Inferior parietal cortex (tissue), 1 donor: ENCODE results near the gene MOK.
"Not testable (repeated sequence)": the region's sequence is repeated elsewhere in the genome, so short reads cannot be mapped to it uniquely, and the experiment has no call there.

Experiments
- DNase-seq: peaks from one replicate; pipeline ENCODE4 v3.0.0-alpha.2; 2016; ENCODE audit errors: extremely low spot score

The MOK gene, protein sequence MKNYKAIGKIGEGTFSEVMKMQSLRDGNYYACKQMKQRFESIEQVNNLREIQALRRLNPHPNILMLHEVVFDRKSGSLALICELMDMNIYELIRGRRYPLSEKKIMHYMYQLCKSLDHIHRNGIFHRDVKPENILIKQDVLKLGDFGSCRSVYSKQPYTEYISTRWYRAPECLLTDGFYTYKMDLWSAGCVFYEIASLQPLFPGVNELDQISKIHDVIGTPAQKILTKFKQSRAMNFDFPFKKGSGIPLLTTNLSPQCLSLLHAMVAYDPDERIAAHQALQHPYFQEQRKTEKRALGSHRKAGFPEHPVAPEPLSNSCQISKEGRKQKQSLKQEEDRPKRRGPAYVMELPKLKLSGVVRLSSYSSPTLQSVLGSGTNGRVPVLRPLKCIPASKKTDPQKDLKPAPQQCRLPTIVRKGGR

DNA sequence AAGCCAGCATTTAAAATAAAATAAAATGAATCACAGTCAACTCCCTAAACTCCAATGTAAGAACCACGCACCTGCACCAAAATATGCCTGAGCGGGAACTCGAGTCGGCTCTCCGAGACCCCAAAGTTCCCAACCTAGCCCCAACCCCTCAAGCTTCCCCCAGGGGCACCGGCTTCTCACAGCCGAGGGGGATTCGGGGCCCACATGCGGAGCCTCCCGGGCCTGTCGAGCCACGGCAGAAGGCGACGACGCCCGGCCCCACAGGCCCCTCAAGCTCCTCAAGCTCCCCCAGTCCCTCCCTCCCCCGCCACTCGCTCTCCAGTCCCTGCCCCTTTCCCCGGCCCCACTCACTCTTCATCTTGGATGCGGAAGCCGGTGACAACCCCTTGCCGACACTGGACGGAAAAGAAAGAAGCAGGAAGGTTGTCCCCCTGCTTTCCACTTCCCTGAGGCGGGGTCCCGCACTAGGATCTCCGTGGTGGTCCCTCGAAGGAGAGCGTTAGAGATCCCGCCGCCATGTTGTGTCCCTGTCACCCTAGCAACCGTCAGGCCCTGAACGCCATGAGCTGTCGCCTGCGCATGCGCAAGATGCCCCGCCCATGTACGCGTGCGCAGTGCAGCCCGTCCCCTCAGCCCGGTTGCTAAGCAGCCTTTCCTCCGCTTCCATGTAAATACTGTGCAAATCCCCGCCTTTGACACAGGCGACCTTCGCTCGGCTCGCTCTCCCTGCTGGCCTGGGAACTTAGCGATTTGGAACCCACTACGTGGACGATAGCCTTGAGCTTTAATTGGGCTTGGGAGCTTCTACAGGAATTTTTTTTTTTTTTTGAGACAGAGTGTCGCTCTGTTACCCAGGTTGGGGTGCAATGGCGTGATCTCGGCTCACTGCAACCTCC lies at the start of gene MOK:
TSS of gene MOK (minus strand) at position 554 of the 896 bp plus-strand sequence. CDS start at position 358, 196 bp downstream.
- DNase-seq: peak; percentile 97

DNA sequence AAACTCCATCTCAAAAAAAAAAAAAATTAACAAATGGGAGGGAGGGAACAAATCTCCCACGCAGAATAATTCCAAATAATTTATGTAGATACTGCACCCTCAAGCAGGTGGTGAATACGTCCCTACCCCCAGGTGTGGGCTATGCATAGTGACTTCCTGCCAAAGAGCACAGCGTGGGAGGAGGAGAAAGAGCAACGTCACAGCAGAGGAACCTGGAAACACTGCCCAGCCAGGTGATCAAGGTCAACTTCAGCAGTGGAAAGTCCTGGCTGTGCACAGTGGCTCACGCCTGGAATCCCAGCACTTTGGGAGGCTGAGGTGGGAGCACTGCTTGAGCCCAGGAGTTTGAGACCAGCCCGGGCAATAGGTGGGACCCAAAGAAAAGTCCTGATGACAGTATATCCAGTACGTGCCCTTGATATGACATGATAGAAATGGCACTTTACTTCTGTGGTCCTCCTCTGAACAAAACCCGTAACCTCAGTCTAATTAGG lies 48.2 kb upstream of the MOK start:
- DNase-seq: no peak

DNA sequence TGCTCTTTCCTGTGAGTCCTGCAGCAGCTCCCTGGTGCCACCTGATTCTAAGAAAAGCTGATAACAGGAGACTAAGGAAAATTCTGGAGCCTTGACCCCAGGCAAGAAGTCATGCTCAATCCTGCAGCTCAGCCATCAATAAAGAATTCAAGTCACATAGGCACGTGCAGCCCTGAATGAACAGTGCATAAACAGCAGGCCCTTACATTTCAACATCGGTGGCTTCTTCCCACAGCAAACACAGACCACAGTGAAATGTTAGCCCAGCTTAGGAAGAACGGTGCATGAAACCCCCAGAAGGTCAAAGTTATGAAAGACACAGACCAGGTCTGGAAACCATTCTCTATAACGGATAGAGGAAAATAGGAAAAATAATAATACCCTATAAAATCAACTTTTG lies 47.2 kb upstream of the MOK start:
- DNase-seq: no peak

DNA sequence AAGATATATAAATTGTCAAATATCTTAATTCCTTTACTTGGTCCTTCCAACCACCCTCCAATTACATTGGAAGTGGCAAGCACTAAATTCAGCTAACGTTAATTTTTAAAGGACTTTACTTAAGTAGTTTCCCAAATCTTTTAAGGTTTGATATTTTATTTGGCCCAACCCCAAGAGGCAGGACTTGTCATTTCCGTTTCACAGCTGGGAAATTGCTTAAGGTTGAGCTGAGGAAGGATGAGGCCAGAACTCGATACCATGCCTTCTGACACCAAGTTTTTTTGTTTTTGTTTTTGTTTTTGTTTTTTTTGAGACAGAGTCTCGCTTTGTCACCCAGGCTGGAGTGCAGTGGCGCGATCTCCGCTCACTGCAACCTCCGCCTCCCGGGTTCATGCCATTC lies 46.6 kb upstream of the MOK start:
- not testable (repeated sequence) for DNase-seq

DNA sequence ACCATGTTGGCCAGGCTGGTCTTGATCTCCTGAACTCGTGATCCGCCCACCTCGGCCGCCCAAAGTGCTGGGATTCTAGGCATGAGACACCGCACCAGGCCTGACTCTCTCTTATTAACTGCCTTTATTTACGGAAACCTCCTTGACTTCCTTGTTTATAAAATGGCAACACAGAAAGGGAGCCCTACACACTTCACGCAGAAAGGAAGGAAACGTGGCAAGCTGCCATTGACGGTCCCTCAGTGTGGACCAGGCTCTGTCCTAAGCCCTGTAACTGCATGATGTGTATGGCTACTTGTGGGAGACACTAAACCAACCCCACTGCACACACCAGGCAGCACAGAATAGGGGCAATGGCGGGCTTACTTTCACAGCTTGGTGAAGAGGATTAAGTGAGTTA lies 46.1 kb upstream of the MOK start:
- no peak for DNase-seq

DNA sequence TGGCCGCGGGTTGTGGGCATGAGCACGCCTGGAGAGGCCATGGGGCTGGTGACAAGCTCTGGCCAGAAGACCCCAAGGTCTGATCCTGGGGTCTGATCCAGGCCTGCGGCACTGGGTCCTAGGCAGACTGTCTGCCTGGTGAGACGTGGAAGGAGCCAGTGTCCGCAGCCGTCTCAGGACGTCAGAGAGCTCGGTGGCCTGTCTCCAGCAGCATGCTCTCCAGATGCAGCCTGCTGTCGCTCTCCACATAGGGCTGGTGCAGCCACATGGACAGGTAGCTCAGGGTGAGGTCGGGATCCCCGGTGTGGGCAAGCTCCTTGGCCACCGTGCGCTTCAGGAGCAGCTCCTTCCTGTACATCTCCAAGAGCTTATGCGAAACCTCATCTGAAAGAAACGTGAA lies 43.4 kb upstream of the MOK start:
- no peak for DNase-seq

DNA sequence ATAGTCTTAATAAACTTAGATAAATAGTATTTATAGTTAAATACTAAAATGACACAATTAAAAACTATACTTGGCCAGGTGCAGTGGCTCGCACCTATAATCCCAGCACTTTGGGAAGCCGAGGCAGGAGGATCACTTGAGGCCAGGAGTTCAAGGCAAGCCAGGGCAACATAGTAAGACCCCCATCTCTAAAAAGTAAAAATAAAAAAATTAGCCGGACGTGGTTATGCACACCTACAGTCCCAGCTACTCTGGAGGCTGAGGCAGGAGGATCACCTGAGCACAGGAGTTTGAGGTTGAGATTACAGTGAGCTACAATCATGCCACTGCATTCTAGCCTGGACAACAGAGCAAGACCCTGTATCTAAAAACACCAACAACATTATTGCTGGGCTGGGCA lies 41.7 kb upstream of the MOK start:
- no peak for DNase-seq

DNA sequence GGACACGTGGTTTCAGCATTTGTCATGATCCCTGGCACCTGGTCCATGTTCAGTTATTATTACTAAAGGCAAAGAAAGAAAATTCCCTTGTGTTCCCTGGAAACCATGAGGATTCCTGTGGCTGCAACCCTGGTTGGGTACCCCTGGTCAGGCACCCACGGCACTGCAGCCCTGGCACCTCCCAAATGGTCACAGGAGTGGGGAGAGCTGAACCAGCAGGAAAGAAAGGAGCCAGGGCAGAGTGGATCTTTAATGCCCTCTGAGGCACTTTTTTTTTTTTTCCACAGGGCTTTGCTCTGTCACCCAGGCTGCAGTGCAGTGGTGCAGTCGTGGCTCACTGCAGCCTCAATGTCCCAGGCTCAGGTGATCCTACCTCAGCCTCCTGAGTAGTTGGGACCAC lies 40.3 kb upstream of the MOK start:
- DNase-seq: no peak

DNA sequence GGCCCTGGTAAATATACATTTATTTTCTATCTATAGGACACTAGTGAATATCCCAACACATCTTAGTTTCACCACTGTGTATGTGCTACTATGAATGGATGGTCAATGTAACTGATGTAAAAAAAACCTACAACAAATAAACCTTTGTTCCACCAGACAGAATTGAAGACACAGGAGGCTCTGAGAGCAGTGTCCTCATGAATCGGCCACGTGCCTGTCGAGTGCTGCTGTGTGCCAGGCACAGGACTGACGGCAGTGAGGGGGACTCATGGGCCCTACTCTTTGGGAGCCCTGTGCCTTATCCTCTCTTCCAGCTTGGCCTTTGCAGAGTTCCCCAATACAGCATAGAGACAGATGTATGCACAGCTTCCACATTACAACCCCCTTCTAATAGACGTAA lies 39.5 kb upstream of the MOK start:
- peak; percentile 86 for DNase-seq

DNA sequence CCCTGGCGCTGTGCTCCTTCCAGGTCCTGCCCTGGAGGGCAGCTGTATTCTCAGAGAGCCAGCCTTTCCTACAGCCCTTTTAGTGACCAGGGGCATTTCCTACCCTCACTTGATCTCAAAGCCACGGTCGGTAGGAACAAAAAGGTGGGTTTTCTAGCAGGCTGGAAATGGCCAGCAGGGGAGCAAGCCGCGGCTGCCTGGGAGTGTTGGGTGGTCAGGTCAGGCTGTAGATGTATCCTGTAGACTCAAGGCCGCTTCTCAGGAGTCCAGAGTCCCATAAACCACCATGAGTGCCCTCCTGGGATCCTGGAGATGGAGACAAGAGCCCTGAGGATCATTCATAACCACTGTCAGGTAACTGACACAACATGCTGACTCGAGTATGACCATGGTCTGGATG lies 39.1 kb upstream of the MOK start:
- DNase-seq: no peak

DNA sequence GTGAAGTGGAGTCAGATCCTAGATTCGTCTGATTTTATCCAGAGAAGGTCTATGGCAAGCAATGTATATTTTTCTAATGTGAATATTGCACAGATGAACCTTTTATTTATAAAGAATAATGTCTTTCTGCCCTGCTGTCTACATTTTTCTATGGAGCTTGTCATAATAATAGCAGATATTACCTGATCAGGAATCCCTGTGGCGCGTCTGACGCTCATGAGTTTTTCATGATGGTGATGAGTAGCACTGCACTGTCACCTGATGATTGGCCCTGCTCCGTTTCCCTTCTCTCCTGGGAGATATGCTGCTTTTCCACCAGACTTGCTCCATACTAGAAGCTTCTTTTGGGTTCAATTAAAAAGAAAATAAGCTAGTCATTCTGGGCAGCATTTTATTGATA lies 37.3 kb upstream of the MOK start:
- no peak for DNase-seq

DNA sequence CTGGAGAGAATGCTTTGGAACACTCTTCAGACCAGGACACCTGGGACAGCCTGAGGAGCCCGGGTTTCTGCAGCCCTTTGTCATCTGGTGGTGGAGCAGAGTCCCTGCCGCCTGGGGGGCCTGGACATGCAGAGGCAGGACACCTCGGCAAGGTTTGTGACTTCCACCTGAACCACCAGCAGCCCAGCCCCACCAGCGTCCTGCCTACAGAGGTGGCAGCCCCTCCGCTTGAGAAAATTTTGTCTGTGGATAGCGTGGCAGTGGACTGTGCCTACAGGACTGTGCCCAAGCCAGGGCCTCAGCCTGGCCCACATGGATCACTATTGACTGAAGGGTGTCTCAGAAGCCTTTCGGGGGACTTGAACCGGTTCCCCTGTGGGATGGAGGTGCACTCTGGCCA lies 36.6 kb upstream of the MOK start:
- DNase-seq: no peak

DNA sequence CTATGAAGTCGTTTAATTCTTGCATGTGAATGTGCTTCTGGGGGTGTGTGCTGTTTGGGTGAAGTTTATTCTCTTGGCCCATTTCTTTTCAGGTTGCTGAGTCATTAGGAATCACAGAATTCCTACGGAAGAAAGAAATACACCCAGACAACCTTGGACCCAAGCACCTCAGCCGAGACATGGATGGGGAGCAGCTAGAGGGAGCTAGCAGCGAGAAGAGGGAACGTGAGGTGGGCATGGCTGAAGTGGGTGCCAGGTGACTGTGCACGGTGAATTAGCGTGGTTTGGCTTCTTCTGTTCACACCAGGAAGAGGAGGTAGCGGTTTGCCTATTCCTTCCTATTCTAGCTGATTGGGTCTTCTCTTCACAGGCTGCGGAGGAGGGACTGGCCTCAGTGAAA lies 33.8 kb upstream of the MOK start:
- no peak for DNase-seq

DNA sequence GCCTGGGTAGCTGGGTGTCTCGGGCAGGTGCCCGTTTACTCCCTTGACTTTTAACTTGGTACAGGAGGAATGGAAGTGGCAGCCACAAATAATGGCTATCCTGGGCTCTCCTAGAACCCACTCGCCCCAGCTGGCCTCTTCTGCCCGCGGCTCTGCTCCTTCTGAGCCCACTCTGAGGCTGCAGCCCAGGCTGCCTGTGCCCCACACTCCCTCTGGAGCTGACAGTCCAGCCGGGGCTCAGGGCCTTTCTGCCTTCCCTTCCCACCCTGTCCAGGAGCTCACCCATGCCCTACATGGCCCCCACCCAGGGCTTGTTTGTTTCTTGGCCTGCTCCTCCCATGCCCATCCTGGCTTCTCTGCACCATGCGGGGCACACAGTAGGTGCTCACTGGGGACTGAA lies 30.2 kb upstream of the MOK start:
- no peak for DNase-seq

DNA sequence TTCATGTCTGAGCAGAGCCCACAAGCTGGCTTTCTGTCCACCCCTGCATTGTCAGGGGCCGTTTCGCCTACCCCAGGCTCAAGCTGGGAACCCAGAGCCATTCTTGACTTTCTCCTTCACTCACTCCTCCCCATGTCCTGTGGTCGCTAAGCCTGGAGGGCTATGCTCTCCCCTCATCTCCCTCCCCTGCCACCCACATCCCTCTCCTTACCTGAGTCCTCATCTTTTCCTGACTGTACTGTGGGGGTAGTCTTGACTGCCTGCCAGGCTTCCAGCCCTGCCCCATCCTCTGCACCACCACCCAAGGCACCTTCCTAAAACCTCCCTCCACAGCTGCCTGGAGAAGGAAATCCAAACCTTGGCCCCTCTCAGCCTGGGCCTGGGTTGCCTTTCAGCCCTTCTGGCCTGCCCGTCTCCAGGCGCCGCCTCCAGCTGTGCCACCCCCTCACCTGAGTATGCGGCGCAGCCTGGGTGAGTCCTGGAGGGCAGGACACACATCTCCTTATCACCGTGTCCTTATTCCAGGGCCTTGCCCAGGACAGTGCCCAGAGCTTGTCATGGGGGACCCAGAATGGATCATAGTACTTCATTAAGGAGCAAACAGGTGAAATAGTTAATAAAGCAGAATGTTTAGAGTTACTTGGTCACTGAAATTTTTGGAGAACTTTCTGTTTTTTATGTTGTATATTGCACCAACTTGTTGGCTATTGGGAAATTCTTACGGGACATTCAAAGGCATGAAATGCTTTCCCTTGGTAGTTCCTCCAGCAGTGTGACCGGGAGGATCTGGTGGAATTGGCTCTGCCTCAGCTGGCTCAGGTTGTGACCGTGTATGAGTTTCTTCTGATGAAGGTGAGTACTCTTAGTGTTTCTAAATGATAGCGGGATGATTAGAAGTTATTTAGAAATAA lies 29.1 kb upstream of the MOK start:
- no peak for DNase-seq

DNA sequence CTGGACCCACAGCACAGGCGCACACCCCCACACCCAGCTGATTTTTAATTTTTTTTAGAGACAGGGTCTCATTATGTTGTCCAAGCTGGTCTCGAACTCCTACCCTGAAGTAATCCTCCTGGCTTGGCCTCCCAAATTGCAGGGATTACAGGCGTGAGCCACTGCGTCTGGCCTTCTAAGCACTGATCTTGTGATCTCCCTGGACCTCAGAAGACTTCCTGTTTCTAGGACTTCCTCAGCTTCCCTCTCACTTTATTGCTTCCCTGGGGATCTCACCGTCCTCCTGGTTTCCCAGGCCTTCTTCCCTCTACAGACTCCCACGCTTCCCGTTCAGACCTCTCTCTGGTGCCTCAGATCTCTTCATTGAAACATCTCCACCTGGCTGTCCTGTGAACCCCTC lies 28.4 kb upstream of the MOK start:
- DNase-seq: no peak

DNA sequence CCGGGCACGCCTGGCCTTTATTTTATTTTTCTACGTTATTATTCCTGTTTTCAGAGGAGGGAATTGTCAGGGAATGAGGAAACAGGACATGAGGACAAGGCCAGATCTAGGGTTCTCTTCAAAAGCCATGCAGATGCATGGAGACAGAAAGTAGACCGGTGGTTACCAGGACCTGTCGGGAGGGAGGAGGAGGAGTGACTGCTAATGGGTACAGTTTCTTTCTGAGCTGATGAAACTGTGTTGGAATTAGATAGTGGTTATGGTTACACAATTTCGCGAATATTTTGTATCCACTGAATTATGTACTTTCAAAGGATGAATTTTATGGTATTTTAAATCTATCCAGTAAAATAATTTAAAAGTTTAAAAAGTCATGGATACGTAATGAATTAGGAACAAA lies 25.8 kb upstream of the MOK start:
- DNase-seq: no peak

DNA sequence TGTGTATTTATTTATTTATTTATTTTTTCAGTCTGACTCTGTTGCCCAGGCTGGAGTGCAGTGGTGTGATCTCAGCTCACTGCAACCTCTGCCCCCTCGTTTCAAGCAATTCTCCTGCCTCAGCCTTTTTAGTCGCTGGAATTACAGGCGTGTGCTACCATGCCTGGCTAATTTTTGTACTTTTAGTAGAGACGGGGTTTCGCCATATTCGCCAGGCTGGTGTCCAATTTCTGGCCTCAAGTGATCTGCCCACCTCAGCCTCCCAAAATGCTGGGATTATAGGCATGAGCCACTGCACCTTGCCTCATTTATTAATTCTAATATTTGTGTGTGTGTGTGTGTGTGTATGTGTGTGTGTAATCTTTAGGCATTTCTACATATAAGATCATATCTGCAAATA lies 24.4 kb upstream of the MOK start:
- DNase-seq: not testable (repeated sequence)

DNA sequence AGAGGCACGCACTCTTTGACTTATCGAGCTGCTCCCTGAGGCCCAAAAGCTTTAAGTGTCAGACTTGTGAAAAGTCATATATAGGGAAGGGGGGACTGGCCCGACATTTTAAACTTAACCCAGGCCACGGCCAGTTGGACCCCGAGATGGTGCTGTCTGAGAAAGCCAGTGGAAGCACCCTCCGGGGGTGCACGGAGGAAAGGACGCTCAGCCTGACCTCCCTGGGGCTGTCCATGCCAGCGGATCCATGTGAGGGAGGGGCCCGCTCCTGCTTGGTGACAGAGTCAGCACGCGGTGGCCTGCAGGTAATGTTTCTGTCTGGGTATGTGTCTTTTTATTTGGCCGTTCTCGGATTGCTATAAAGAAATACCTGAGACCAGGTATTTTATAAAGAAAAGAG lies 21.6 kb upstream of the MOK start:
- DNase-seq: no peak

DNA sequence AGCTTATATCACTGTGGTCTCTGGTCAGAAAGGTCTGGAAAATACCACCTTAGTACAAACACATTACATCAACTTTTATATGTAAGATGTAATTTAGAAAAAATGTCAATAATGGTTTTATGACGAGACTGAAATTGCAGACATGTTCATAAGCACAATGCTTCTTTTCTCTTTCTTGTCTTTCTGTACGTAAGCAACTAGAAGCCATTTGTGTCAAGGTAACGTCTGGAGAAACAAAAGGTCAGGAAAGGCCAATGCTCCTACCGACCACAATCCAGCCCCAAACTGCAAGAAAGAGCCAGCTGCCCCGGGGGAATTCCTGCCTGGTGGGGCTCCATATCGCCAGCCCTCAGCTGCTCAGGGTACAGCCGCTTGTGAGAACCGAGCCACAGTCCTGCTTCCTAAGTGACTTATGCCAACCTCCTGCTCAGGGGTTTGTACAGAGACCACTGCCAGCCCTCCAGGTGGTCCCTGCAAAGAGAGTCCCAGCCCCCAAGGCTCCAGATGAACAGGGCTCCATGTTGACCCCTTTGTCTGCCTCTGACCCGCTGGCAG lies 20.9 kb upstream of the MOK start:
- no peak for DNase-seq

DNA sequence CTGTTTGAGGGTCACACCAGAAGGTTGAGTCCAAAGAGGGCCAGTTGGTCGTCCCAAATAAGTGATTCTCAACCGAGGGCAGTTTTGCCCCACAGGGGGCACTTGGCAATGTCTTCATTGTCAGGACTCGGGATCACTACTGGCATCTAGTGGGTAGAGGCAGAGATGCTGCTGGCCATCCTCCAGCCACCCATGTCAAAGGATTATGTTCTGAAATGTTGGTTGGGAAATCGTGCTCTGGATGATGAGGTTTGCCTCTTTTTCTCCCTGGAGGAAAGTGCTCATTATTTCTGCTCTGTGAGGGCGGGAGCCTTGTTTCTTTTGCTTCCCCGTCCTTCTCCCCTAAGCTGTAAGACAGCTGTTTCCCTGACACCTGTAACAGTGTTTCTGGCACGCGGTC lies 18.1 kb upstream of the MOK start:
- peak; percentile 80 for DNase-seq
